OCI-LY3 (cell line): ENCODE data around the gene AADACL3.

Experiments used
- EZH2phosphoT487 ChIP-seq: fragments of 200-600 bp; shearing (Covaris generic); IDR thresholded peaks from 2 replicates; pipeline ENCODE4 v1.6.1; 2018; ENCODE audit warnings: antibody characterized with exemption, mixed run types, low read depth
- TF ChIP-seq, protein P1 (sequence below): fragments of 200-600, 300-600 bp; sonication (generic); IDR thresholded peaks from 2 replicates; pipeline ENCODE4 v1.5.1; 2014; ENCODE audit warnings: antibody characterized with exemption, low read length, low read depth

DNA sequence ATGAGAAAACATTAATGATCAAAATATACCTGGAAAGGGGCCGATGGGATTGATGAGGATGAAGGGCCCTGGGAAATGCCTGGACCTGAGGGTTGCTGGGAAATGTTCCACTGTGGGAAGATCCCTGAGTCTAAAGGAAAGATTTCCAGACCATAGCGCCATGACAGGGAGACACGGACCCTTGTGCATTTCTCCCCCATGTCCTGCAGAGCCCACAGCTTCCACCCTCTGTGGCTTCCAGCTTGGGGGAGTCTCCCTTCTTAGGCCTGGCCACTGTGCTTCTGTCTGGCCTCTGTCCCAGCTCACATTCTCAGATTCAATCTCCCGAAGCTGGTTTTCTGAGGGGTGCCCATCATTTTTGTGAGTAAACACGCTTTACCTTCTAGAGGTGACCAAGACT, 56.6 kb downstream of the AADACL3 start:
- TF ChIP-seq, protein P1, sequence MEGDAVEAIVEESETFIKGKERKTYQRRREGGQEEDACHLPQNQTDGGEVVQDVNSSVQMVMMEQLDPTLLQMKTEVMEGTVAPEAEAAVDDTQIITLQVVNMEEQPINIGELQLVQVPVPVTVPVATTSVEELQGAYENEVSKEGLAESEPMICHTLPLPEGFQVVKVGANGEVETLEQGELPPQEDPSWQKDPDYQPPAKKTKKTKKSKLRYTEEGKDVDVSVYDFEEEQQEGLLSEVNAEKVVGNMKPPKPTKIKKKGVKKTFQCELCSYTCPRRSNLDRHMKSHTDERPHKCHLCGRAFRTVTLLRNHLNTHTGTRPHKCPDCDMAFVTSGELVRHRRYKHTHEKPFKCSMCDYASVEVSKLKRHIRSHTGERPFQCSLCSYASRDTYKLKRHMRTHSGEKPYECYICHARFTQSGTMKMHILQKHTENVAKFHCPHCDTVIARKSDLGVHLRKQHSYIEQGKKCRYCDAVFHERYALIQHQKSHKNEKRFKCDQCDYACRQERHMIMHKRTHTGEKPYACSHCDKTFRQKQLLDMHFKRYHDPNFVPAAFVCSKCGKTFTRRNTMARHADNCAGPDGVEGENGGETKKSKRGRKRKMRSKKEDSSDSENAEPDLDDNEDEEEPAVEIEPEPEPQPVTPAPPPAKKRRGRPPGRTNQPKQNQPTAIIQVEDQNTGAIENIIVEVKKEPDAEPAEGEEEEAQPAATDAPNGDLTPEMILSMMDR = no peak
- no peak for TF ChIP-seq EZH2phosphoT487
